ENCODE data around the gene TNFRSF13B. TPM values are rescaled to one million over a fixed set of nuclear protein-coding genes. Genes with fewer than 3 reads are reported as not detected.
"Not testable (repeated sequence)": the region's sequence is repeated elsewhere in the genome, so short reads cannot be mapped to it uniquely, and the experiment has no call there.

TNFRSF13B gene
- total RNA-seq, 1 donor from 2014 or later, result not detected

GRCh38 chr17:16910341-16910740 is 61.6 kb downstream of the TNFRSF13B start:
- Mint-ChIP-seq H3K9me3 (ENCODE audit: unreplicated experiment) (peaks cover 8% of the 10 kb centered on the region), H3K4me1 (ENCODE audit: unreplicated experiment) (peaks cover 17% of the 10 kb centered on the region), H3K27ac (ENCODE audit: unreplicated experiment) (no peak overlapping the region), H3K4me3 (ENCODE audit: unreplicated experiment) (no peak overlapping the region), H3K27me3 (ENCODE audit: unreplicated experiment) (peaks cover 4% of the 10 kb centered on the region), H3K36me3 (ENCODE audit: unreplicated experiment) (no peaks in the 10 kb centered on the region)
- DNase-seq (ENCODE audit: extremely low spot score, unreplicated experiment), result peak; percentile 66
- no peak for TF ChIP-seq CTCF (IDR thresholded peaks at IDR 0.05)

GRCh38 chr17:16909472-16910246 is 62.3 kb downstream of the TNFRSF13B start:
- no peak for TF ChIP-seq CTCF (IDR thresholded peaks at IDR 0.05)
- Mint-ChIP-seq H3K27ac (ENCODE audit: unreplicated experiment) (no peak overlapping the region), H3K36me3 (ENCODE audit: unreplicated experiment) (no peaks in the 10 kb centered on the region), H3K9me3 (ENCODE audit: unreplicated experiment) (peaks cover 11% of the 10 kb centered on the region), H3K4me3 (ENCODE audit: unreplicated experiment) (no peak overlapping the region), H3K27me3 (ENCODE audit: unreplicated experiment) (peaks cover 4% of the 10 kb centered on the region), H3K4me1 (ENCODE audit: unreplicated experiment) (peaks cover 24% of the 10 kb centered on the region)
- DNase-seq (ENCODE audit: extremely low spot score, unreplicated experiment), result peak; percentile 60

GRCh38 chr17:16908273-16908672 is 63.6 kb downstream of the TNFRSF13B start:
- peak; percentile 63 for DNase-seq (ENCODE audit: extremely low spot score, unreplicated experiment)
- H3K4me1 Mint-ChIP-seq (ENCODE audit: unreplicated experiment), result peaks cover 27% of the 10 kb centered on the region
- H3K27me3 Mint-ChIP-seq (ENCODE audit: unreplicated experiment), result peaks cover 4% of the 10 kb centered on the region
- H3K27ac Mint-ChIP-seq (ENCODE audit: unreplicated experiment), result no peak overlapping the region
- H3K36me3 Mint-ChIP-seq (ENCODE audit: unreplicated experiment), result no peaks in the 10 kb centered on the region
- TF ChIP-seq CTCF (IDR thresholded peaks at IDR 0.05), result no peak
- H3K4me3 Mint-ChIP-seq (ENCODE audit: unreplicated experiment), result no peak overlapping the region
- H3K9me3 Mint-ChIP-seq (ENCODE audit: unreplicated experiment), result peaks cover 11% of the 10 kb centered on the region

- H3K27ac Mint-ChIP-seq (ENCODE audit: unreplicated experiment), result no peak overlapping the region
- peaks cover 11% of the 10 kb centered on the region for H3K9me3 Mint-ChIP-seq (ENCODE audit: unreplicated experiment)
- peaks cover 15% of the 10 kb centered on the region for H3K27me3 Mint-ChIP-seq (ENCODE audit: unreplicated experiment)
- DNase-seq (ENCODE audit: extremely low spot score, unreplicated experiment), result no peak
- peaks cover 27% of the 10 kb centered on the region for H3K4me1 Mint-ChIP-seq (ENCODE audit: unreplicated experiment)
- no peaks in the 10 kb centered on the region for H3K36me3 Mint-ChIP-seq (ENCODE audit: unreplicated experiment)
- no peak overlapping the region for H3K4me3 Mint-ChIP-seq (ENCODE audit: unreplicated experiment)
- TF ChIP-seq CTCF (IDR thresholded peaks at IDR 0.05), result no peak
These were observed 65.2 kb downstream of the TNFRSF13B start for GRCh38 chr17:16906680-16907079.

- Mint-ChIP-seq H3K27ac (ENCODE audit: unreplicated experiment) (peak overlapping the region; percentile 46), H3K4me1 (ENCODE audit: unreplicated experiment) (peaks cover 27% of the 10 kb centered on the region), H3K4me3 (ENCODE audit: unreplicated experiment) (no peak overlapping the region), H3K9me3 (ENCODE audit: unreplicated experiment) (peaks cover 11% of the 10 kb centered on the region), H3K27me3 (ENCODE audit: unreplicated experiment) (peaks cover 25% of the 10 kb centered on the region), H3K36me3 (ENCODE audit: unreplicated experiment) (no peaks in the 10 kb centered on the region)
- TF ChIP-seq CTCF (IDR thresholded peaks at IDR 0.05), result no peak
- no peak for DNase-seq (ENCODE audit: extremely low spot score, unreplicated experiment)
These were observed 66.2 kb downstream of the TNFRSF13B start for GRCh38 chr17:16905593-16906191.

- not testable (repeated sequence) for H3K27ac Mint-ChIP-seq (ENCODE audit: unreplicated experiment); H3K4me3 Mint-ChIP-seq (ENCODE audit: unreplicated experiment); H3K36me3 Mint-ChIP-seq (ENCODE audit: unreplicated experiment)
- H3K4me1 Mint-ChIP-seq (ENCODE audit: unreplicated experiment), result peaks cover 27% of the 10 kb centered on the region
- peaks cover 32% of the 10 kb centered on the region for H3K27me3 Mint-ChIP-seq (ENCODE audit: unreplicated experiment)
- H3K9me3 Mint-ChIP-seq (ENCODE audit: unreplicated experiment), result peaks cover 11% of the 10 kb centered on the region
- DNase-seq (ENCODE audit: extremely low spot score, unreplicated experiment), result peak; percentile 25
These were observed 68.8 kb downstream of the TNFRSF13B start for GRCh38 chr17:16903070-16903469.
